CD4-positive, alpha-beta T cell treated with Interleukin-6 at 100 ng/mL for 8 hours (primary cell): Measurements from ENCODE around the gene P4HA3.

Experiments
- DNase-seq: peaks from one replicate; pipeline ENCODE4 v3.0.0-alpha.2; 2020; ENCODE audit warnings: mixed read lengths, low spot score

Gene P4HA3

GRCh38 chr11:74265256-74265655 lies 46.2 kb downstream of the P4HA3 start:
- DNase-seq = no peak

- no peak for DNase-seq
Measured at GRCh38 chr11:74262725-74263124, 48.7 kb downstream of the P4HA3 start.

- no peak for DNase-seq
Measured at GRCh38 chr11:74257959-74258553, 53.4 kb downstream of the P4HA3 start.

GRCh38 chr11:74256378-74257133 lies 54.9 kb downstream of the P4HA3 start:
- no peak for DNase-seq

- DNase-seq = peak; percentile 61
Measured at GRCh38 chr11:74255741-74256375, 55.6 kb downstream of the P4HA3 start.

GRCh38 chr11:74253361-74253760 lies 58.1 kb downstream of the P4HA3 start:
- DNase-seq = no peak

GRCh38 chr11:74249496-74249895 lies 61.9 kb downstream of the P4HA3 start:
- no peak for DNase-seq

- no peak for DNase-seq
Measured at GRCh38 chr11:74248469-74248868, 63.0 kb downstream of the P4HA3 start.

- no peak for DNase-seq
Measured at GRCh38 chr11:74238243-74238642, 73.2 kb downstream of the P4HA3 start.

- DNase-seq = no peak
Measured at GRCh38 chr11:74237541-74237940, 73.9 kb downstream of the P4HA3 start.

GRCh38 chr11:74235121-74235520 lies 76.3 kb downstream of the P4HA3 start:
- no peak for DNase-seq

GRCh38 chr11:74233683-74234082 lies 77.8 kb downstream of the P4HA3 start:
- no peak for DNase-seq

GRCh38 chr11:74232311-74232950 lies 79.0 kb downstream of the P4HA3 start:
- DNase-seq = peak; percentile 55

GRCh38 chr11:74226907-74227306 lies 84.5 kb downstream of the P4HA3 start:
- DNase-seq = no peak

- no peak for DNase-seq
Measured at GRCh38 chr11:74225565-74225964, 85.9 kb downstream of the P4HA3 start.

- DNase-seq = no peak
Measured at GRCh38 chr11:74221816-74222215, 89.6 kb downstream of the P4HA3 start.

- DNase-seq = no peak
Measured at GRCh38 chr11:74220376-74220775, 91.1 kb downstream of the P4HA3 start.
